HEK293 (cell line): ENCODE data around the gene FBLN5.
A peak's percentile ranks its signal among the peaks of the same experiment; 100 is the strongest.

ENCODE experiments used
- CTCF ChIA-PET: fragments of 350-600 bp; formaldehyde crosslinking; extraction: SDS; loops from one replicate; lab custom pipeline; 2021; ENCODE audit warnings: antibody characterized with exemption; lab: Yijun Ruan, JAX
- POLR2A ChIA-PET: fragments of 300-600 bp; formaldehyde crosslinking; extraction: SDS; loops from one replicate; lab custom pipeline; 2020; ENCODE audit warnings: antibody characterized with exemption, inconsistent platforms; lab: Yijun Ruan, JAX
- H3K27ac ChIP-seq: fragments of 200-500 bp; sonication (Bioruptor generic); 2 replicates; pipeline ENCODE4 v1.5.1; 2014; ENCODE audit warnings: low read depth, low read length, control low read depth, inconsistent platforms; ENCODE audit errors: extremely low read depth
- H3K36me3 ChIP-seq, 2 experiments: fragments of 200-500 bp in 1 of 2; sonication (Bioruptor generic) in 1 of 2; 1 replicate in 1 of 2; 2 replicates in 1 of 2; pipeline ENCODE4 v1.5.1; 2014 to 2017; ENCODE audit warnings: inconsistent platforms in 2 of 2, low read length in 2 of 2; ENCODE audit not compliant: control insufficient read depth in 2 of 2, insufficient read depth in 1 of 2
- H3K4me1 ChIP-seq: fragments of 200-500 bp; sonication (Bioruptor generic); 2 replicates; pipeline ENCODE4 v1.5.1; 2014; ENCODE audit warnings: mild to moderate bottlenecking, low read length, inconsistent platforms; ENCODE audit not compliant: control insufficient read depth, insufficient read depth
- H3K4me3 ChIP-seq: 2 replicates; pipeline ENCODE4 v1.5.1; 2011; ENCODE audit warnings: low read depth, mild to moderate bottlenecking, control low read depth, low read length, moderate library complexity
- H3K9me3 ChIP-seq: fragments of 200-500 bp; sonication (Bioruptor generic); 2 replicates; pipeline ENCODE4 v1.5.1; 2014; ENCODE audit warnings: low read depth, low read length, inconsistent platforms; ENCODE audit not compliant: control insufficient read depth, insufficient read depth
- BCL11A ChIP-seq: fragments of 450-650 bp; formaldehyde crosslinking; IDR thresholded peaks from 2 replicates; pipeline ENCODE4 v1.5.1; 2016; ENCODE audit warnings: low read depth, missing biosample characterization, missing genetic modification characterization
- GLIS1 ChIP-seq: fragments of 450-650 bp; formaldehyde crosslinking; IDR thresholded peaks from 2 replicates; pipeline ENCODE4 v1.5.1; 2016; ENCODE audit warnings: missing biosample characterization, missing genetic modification characterization
- HOXA7 ChIP-seq: sonication (generic); formaldehyde crosslinking; IDR thresholded peaks from 2 replicates; pipeline ENCODE4 v1.8.1; 2022; ENCODE audit warnings: missing genetic modification reagents, borderline replicate concordance
- MZF1 ChIP-seq: fragments of 450-650 bp; formaldehyde crosslinking; IDR thresholded peaks from 2 replicates; pipeline ENCODE4 v1.5.1; 2017; ENCODE audit warnings: missing biosample characterization, missing genetic modification characterization, borderline replicate concordance
- SALL2 ChIP-seq: fragments of 450-650 bp; formaldehyde crosslinking; IDR thresholded peaks from 2 replicates; pipeline ENCODE4 v1.5.0; 2017; ENCODE audit warnings: missing biosample characterization, mild to moderate bottlenecking, missing genetic modification characterization, borderline replicate concordance
- ZBTB21 ChIP-seq: fragments of 450-650 bp; formaldehyde crosslinking; IDR thresholded peaks from 2 replicates; pipeline ENCODE4 v1.5.1; 2017; ENCODE audit warnings: missing biosample characterization, missing genetic modification characterization
- ZIC2 ChIP-seq: fragments of 450-650 bp; formaldehyde crosslinking; IDR thresholded peaks from 2 replicates; pipeline ENCODE4 v1.5.1; 2016; ENCODE audit warnings: missing biosample characterization, missing genetic modification characterization
- ZNF112 ChIP-seq: fragments of 450-650 bp; formaldehyde crosslinking; IDR thresholded peaks from 2 replicates; pipeline ENCODE4 v1.5.0; 2017; ENCODE audit warnings: missing biosample characterization, missing genetic modification characterization
- ZNF132 ChIP-seq: fragments of 450-650 bp; formaldehyde crosslinking; IDR thresholded peaks from 2 replicates; pipeline ENCODE4 v1.5.1; 2017; ENCODE audit warnings: missing biosample characterization, missing genetic modification characterization, borderline replicate concordance
- ZNF202 ChIP-seq: fragments of 450-650 bp; formaldehyde crosslinking; IDR thresholded peaks from 2 replicates; pipeline ENCODE4 v1.5.1; 2016; ENCODE audit warnings: missing biosample characterization, missing genetic modification characterization, borderline replicate concordance
- ZNF214 ChIP-seq: fragments of 450-650 bp; formaldehyde crosslinking; IDR thresholded peaks from 2 replicates; pipeline ENCODE4 v1.5.1; 2017; ENCODE audit warnings: missing biosample characterization, mild to moderate bottlenecking, missing genetic modification characterization, borderline replicate concordance
- ZNF266 ChIP-seq: fragments of 450-650 bp; formaldehyde crosslinking; IDR thresholded peaks from 2 replicates; pipeline ENCODE4 v1.5.1; 2016; ENCODE audit warnings: missing biosample characterization, missing genetic modification characterization, low read depth
- ZNF274 ChIP-seq, 2 experiments: fragments of 200-500 bp in 1 of 2; fragments of 450-650 bp in 1 of 2; sonication (Bioruptor generic) in 1 of 2; formaldehyde crosslinking in 1 of 2; IDR thresholded peaks; 2 replicates each; pipeline versions ENCODE4 v1.5.1 to v1.6.1; 2014 to 2016; ENCODE audit warnings: borderline replicate concordance in 1 of 2, inconsistent platforms in 1 of 2, low read length in 1 of 2, missing biosample characterization in 1 of 2, missing genetic modification characterization in 1 of 2
- ZNF311 ChIP-seq: fragments of 450-650 bp; formaldehyde crosslinking; IDR thresholded peaks from 2 replicates; pipeline ENCODE4 v1.5.1; 2017; ENCODE audit warnings: missing biosample characterization, missing genetic modification characterization, borderline replicate concordance
- ZNF335 ChIP-seq: fragments of 450-650 bp; formaldehyde crosslinking; conservative IDR thresholded peaks from 2 replicates; pipeline ENCODE4 v1.5.1; 2016; ENCODE audit warnings: missing biosample characterization, missing genetic modification characterization
- ZNF394 ChIP-seq: fragments of 450-650 bp; formaldehyde crosslinking; IDR thresholded peaks from 2 replicates; pipeline ENCODE4 v1.5.1; 2016; ENCODE audit warnings: missing biosample characterization, missing genetic modification characterization, mild to moderate bottlenecking, moderate library complexity, borderline replicate concordance
- ZNF701 ChIP-seq: fragments of 450-650 bp; formaldehyde crosslinking; IDR thresholded peaks from 2 replicates; pipeline ENCODE4 v1.5.1; 2016; ENCODE audit warnings: missing biosample characterization, missing genetic modification characterization
- ZNF777 ChIP-seq: fragments of 450-650 bp; formaldehyde crosslinking; IDR thresholded peaks from 2 replicates; pipeline ENCODE4 v1.5.1; 2017; ENCODE audit warnings: missing biosample characterization, missing genetic modification characterization, borderline replicate concordance
- TF ChIP-seq, protein P1 (sequence below): fragments of 450-650 bp; formaldehyde crosslinking; IDR thresholded peaks from 2 replicates; pipeline ENCODE4 v1.5.1; 2016; ENCODE audit warnings: missing biosample characterization, missing genetic modification characterization
- TF ChIP-seq, protein P2 (sequence below): fragments of 450-650 bp; formaldehyde crosslinking; IDR thresholded peaks from 2 replicates; pipeline ENCODE4 v1.5.1; 2016; ENCODE audit warnings: missing biosample characterization, missing genetic modification characterization
- TF ChIP-seq, protein P3 (sequence below): fragments of 450-650 bp; formaldehyde crosslinking; IDR thresholded peaks from 2 replicates; pipeline ENCODE4 v1.5.1; 2016; ENCODE audit warnings: missing biosample characterization, missing genetic modification characterization

The FBLN5 gene

DNA sequence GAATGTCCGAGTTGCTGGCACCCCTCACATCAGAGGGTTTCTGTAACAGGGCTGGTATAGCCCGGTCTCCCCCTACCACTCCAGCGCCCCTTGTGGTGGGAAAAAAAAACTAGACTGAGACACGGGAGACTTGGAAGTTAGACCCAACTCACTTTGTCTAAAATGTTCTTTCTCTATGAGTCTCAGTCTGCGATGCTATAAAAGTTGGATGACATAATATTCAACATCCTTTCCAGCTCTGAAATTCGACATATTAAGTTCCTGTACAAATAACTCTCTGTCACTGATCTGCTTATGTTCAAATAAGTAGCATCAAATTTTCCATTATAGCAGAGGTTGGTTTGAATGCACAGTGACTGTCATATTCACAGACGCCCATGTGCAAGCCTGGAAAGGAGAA, 54.5 kb downstream of the FBLN5 start:
- Histone ChIP-seq H3K36me3 (no peaks in the 10 kb centered on the region), H3K9me3 (no peaks in the 10 kb centered on the region), H3K27ac (no peak overlapping the region), H3K4me3 (no peak overlapping the region), H3K4me1 (no peaks in the 10 kb centered on the region; the same call in 1 of the 2 replicates)
- TF ChIP-seq, protein P1, sequence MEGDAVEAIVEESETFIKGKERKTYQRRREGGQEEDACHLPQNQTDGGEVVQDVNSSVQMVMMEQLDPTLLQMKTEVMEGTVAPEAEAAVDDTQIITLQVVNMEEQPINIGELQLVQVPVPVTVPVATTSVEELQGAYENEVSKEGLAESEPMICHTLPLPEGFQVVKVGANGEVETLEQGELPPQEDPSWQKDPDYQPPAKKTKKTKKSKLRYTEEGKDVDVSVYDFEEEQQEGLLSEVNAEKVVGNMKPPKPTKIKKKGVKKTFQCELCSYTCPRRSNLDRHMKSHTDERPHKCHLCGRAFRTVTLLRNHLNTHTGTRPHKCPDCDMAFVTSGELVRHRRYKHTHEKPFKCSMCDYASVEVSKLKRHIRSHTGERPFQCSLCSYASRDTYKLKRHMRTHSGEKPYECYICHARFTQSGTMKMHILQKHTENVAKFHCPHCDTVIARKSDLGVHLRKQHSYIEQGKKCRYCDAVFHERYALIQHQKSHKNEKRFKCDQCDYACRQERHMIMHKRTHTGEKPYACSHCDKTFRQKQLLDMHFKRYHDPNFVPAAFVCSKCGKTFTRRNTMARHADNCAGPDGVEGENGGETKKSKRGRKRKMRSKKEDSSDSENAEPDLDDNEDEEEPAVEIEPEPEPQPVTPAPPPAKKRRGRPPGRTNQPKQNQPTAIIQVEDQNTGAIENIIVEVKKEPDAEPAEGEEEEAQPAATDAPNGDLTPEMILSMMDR (tag by site-specific recombination): peak; percentile 38; the same call in 1 of the 2 replicates
- TF ChIP-seq ZBTB21 (tag by site-specific recombination) (no peak), ZNF335 (tag by site-specific recombination) (0 out of 2 replicates have a peak, but pooled peaks have one; percentile 14)
- ChIA-PET POLR2A (no interaction called here), CTCF (interaction anchor here (0.6 to 1.3 kb wide), 19 partner anchors 8 to 838 kb away, joined by 3 to 5 read pairs (median 3); no protein-coding TSS in a partner anchor)

DNA sequence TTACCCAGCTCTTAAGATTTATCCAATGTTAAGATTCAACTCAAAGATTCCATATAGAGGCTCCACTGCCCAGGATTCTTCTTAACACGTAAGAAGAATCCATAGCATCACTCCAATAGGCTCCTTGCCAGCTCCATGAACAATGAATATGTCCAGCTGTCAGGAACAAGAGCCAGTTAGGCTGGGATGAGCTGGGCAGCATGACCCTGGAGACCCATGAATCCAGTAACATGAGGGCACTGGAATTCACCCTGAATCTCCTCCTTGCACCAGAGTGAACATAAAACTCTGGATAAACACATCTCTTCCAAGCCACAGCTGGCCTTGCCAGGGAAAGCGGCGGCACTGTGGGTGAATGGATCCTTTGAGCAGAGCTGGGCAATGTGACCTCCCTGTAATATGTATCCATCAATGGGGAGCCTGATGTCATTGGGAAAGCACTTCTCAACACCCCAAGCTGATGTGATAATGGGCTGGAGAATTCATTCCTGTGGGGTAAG, 55.7 kb downstream of the FBLN5 start:
- no peak for TF ChIP-seq ZNF701 (tag by site-specific recombination)
- peak; percentile 16; the same call in 1 of the 2 replicates for TF ChIP-seq ZIC2 (tag by site-specific recombination)
- TF ChIP-seq SALL2: no peak
- TF ChIP-seq GLIS1: 0 out of 2 replicates have a peak, but pooled peaks have one; percentile 27
- TF ChIP-seq ZNF266 (tag by site-specific recombination): no peak
- POLR2A ChIA-PET: interaction anchor here (0.6 kb wide), 2 partner anchors 533 to 698 kb away, joined by 4 to 7 read pairs; no protein-coding TSS in a partner anchor

DNA sequence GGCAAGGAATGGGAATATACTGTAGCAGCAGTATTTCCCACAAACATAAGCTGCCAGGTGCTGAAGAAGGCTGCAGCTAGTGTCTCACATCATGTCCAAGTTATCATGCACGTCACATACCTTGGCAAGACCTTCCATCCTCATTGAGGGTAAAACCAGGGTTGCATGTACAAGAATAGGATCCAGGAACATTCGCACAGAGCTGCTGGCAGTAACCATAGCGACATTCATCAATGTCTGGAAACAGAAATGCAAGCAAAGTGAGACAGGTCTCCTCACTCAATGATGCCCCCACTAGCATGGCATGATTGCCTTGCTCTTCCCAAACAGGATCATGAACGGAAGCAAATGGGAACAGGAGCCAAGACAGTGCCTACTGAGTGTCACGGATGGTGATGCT, 56.4 kb downstream of the FBLN5 start:
- CTCF ChIA-PET: interaction anchor here (0.6 to 1.1 kb wide), 6 partner anchors 12 to 585 kb away, joined by 3 to 6 read pairs (median 3); no protein-coding TSS in a partner anchor
- Histone ChIP-seq H3K4me3 (no peak overlapping the region), H3K27ac (no peak overlapping the region), H3K4me1 (no peaks in the 10 kb centered on the region), H3K36me3 (peaks cover 0 to 3% of the 10 kb centered on the region in 2 experiments; a peak in 1 of 3 replicates), H3K9me3 (no peaks in the 10 kb centered on the region)
- POLR2A ChIA-PET: interaction anchor here (0.6 kb wide), 1 partner anchor 697 kb away, joined by 7 read pairs; no protein-coding TSS in a partner anchor
- TF ChIP-seq SALL2: no peak
- no peak for TF ChIP-seq ZNF202 (tag by site-specific recombination)
- no peak for TF ChIP-seq BCL11A (tag by site-specific recombination)
- TF ChIP-seq HOXA7 (CRISPR knock-in tag): no peak
- TF ChIP-seq, protein P2, sequence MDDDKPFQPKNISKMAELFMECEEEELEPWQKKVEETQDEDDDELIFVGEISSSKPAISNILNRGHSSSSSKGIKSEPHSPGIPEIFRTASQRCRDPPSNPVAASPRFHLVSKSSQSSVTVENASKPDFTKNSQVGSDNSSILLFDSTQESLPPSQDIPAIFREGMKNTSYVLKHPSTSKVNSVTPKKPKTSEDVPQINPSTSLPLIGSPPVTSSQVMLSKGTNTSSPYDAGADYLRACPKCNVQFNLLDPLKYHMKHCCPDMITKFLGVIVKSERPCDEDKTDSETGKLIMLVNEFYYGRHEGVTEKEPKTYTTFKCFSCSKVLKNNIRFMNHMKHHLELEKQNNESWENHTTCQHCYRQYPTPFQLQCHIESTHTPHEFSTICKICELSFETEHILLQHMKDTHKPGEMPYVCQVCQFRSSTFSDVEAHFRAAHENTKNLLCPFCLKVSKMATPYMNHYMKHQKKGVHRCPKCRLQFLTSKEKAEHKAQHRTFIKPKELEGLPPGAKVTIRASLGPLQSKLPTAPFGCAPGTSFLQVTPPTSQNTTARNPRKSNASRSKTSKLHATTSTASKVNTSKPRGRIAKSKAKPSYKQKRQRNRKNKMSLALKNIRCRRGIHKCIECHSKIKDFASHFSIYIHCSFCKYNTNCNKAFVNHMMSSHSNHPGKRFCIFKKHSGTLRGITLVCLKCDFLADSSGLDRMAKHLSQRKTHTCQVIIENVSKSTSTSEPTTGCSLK (tag by site-specific recombination): no peak
- TF ChIP-seq ZNF777: no peak
- TF ChIP-seq ZNF274 (IDR thresholded peaks at IDR 0.05; ENCODE audit: low read length): no peak
- no peak for TF ChIP-seq ZNF274 (tag by site-specific recombination; IDR thresholded peaks at IDR 0.05; ENCODE audit: borderline replicate concordance)
- no peak for TF ChIP-seq ZNF214 (tag by site-specific recombination)
- no peak for TF ChIP-seq ZNF394 (tag by site-specific recombination)
- TF ChIP-seq ZNF311: no peak
- TF ChIP-seq ZNF112 (tag by site-specific recombination): no peak
- no peak for TF ChIP-seq ZNF132 (tag by site-specific recombination)
- TF ChIP-seq MZF1 (tag by site-specific recombination): no peak
- TF ChIP-seq, protein P3, sequence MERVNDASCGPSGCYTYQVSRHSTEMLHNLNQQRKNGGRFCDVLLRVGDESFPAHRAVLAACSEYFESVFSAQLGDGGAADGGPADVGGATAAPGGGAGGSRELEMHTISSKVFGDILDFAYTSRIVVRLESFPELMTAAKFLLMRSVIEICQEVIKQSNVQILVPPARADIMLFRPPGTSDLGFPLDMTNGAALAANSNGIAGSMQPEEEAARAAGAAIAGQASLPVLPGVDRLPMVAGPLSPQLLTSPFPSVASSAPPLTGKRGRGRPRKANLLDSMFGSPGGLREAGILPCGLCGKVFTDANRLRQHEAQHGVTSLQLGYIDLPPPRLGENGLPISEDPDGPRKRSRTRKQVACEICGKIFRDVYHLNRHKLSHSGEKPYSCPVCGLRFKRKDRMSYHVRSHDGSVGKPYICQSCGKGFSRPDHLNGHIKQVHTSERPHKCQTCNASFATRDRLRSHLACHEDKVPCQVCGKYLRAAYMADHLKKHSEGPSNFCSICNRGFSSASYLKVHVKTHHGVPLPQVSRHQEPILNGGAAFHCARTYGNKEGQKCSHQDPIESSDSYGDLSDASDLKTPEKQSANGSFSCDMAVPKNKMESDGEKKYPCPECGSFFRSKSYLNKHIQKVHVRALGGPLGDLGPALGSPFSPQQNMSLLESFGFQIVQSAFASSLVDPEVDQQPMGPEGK (tag by site-specific recombination): no peak

More for the DNA sequence above, 55.7 kb downstream of the FBLN5 start:
- H3K4me3 ChIP-seq: no peak overlapping the region
- no peaks in the 10 kb centered on the region for H3K9me3 ChIP-seq
- H3K4me1 ChIP-seq: no peaks in the 10 kb centered on the region
- peaks cover 0 to 1% of the 10 kb centered on the region in 2 experiments; a peak in 1 of 3 replicates for H3K36me3 ChIP-seq
- H3K27ac ChIP-seq: no peak overlapping the region
- CTCF ChIA-PET: interaction anchor here (0.6 to 1.1 kb wide), 7 partner anchors 13 to 586 kb away, joined by 3 to 6 read pairs (median 3); no protein-coding TSS in a partner anchor
